ENCODE measurements around the gene UGT2B10.

Gene UGT2B10

DNA sequence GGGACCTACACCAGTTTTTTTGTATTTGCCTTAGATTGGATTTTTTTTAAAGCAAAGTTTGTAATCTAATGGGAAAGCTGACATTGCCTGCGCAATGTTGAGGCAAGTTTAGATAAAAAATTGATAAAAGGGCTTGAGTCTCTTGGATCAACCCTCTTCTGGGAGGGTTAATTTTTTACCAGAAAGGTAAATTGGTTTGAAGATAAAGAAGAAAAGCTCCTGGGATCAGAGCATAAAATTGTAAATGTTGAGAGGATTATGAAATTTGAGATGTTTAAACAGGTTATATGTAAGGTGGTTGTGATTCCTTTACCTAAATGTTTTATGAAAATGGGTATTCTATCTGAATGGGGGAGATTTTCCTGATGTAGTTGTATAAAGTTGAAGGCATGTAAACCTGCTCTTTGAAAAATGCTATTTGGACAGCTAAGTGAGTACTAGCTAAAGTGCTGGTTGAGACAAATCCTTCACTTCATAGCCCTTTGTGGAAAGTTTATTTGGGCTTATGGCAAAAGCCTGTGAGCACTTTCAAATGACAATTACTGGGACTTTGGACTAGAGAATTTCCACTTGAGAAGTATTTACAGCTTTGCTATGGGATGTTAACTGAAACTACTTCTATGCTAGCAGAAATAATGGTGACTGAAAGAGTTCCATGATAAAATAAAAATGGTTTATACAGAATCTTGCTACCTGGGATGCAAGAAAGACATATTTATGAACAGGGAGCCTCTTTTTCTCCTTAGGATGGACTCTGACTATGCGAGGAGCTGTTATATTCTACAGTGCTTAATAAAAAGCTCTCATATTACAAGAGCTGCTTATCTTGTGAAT is 56.2 kb downstream of the UGT2B10 start:
- no peak for DNase-seq

GRCh38 chr4:68872643-68873502 is 57.1 kb downstream of the UGT2B10 start:
- DNase-seq: no peak

GRCh38 chr4:68874507-68874906 is 58.7 kb downstream of the UGT2B10 start:
- DNase-seq: no peak

DNA sequence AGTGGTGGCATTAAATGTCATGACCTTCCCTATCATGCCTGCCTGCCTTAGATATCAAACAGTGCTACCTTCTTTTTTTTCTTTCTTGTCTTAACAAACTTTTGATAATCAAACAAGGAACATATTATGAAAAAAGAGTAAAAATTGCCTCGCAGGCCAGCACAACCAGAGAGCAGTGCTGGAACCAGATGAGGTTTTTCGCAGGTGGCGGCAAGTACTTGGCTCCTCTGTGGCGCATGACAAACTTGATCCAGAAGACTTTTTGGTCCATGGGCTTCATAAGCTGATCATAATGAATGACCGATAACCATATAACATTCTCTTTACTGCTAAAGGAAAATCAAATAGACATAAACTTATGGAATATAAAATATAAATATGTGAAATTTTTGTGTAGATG is 61.8 kb downstream of the UGT2B10 start:
- DNase-seq: no peak

DNA sequence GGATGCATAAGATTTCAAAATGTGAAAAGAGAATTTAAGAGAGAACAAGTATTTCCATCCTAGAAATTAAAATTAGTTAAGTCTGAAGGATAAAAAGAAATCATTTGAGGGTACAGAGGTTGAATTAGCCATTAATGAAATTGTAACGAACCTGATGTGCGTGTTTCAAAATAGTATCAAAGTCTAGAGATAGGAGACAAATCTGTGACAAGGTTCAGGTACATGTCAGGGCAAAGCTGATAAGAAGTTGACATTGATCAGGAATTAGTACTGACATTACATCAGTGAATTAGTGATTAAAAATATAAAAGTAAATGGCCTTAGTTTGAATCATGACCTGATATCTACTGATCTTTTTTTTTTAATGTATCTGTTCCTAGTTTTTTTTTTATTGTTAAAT is 62.3 kb downstream of the UGT2B10 start:
- no peak for DNase-seq

Measured in EL (cell line).